ENCODE results near the gene CFAP61.

DNA sequence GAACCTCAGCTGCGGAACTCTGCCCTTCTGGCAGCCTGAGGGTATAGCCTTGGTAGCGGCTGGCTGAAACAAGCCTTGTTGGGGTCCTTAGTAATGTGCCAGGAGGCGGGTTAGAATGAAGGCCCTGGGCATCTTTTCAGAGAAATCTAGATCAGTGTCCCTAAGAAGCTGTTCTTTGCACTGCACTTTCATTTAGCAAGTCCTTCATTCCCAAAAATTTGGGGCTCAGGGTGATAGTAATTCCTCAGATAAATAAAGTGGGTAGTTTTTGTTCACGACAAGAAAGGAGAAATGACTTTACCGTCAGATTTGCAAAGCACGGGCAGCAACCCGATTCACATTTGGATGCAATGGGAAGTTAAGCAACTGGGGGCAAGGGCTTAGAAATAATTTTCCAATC, 318.8 kb downstream of the CFAP61 start:
- TF ChIP-seq, protein P1, sequence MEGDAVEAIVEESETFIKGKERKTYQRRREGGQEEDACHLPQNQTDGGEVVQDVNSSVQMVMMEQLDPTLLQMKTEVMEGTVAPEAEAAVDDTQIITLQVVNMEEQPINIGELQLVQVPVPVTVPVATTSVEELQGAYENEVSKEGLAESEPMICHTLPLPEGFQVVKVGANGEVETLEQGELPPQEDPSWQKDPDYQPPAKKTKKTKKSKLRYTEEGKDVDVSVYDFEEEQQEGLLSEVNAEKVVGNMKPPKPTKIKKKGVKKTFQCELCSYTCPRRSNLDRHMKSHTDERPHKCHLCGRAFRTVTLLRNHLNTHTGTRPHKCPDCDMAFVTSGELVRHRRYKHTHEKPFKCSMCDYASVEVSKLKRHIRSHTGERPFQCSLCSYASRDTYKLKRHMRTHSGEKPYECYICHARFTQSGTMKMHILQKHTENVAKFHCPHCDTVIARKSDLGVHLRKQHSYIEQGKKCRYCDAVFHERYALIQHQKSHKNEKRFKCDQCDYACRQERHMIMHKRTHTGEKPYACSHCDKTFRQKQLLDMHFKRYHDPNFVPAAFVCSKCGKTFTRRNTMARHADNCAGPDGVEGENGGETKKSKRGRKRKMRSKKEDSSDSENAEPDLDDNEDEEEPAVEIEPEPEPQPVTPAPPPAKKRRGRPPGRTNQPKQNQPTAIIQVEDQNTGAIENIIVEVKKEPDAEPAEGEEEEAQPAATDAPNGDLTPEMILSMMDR (IDR thresholded peaks at IDR 0.05) = no peak
- TF ChIP-seq POLR2A (IDR thresholded peaks at IDR 0.05) = no peak

All from heart left ventricle (tissue), 13 donors.